G401 (cell line): ENCODE data around the gene B3GNT3. TPM values are rescaled to one million over a fixed set of nuclear protein-coding genes. Genes with fewer than 3 reads are reported as not detected.
A peak's percentile ranks its signal among the peaks of the same experiment; 100 is the strongest.
"Not testable (repeated sequence)": the region's sequence is repeated elsewhere in the genome, so short reads cannot be mapped to it uniquely, and the experiment has no call there.

Experiments used
- DNase-seq: peaks from one replicate; pipeline ENCODE4 v3.0.0-alpha.2; 2015; ENCODE audit warnings: low spot score
- in situ Hi-C: cut with HindIII; loops from 2 replicates; pipeline ENCODE4 v1.10.0; 2016; ENCODE audit warnings: low sequenced_read_pairs, mixed read lengths
- total RNA-seq: library from RNA; depleted of rRNA; stranded (reverse); fragments of >200 nt; shearing (Covaris generic); gene quantifications from 2 replicates; pipeline ENCODE4 v1.2.3, GENCODE V29; 2014

Gene B3GNT3
- total RNA-seq, 1 experiment from 2014 or later: not detected

DNA sequence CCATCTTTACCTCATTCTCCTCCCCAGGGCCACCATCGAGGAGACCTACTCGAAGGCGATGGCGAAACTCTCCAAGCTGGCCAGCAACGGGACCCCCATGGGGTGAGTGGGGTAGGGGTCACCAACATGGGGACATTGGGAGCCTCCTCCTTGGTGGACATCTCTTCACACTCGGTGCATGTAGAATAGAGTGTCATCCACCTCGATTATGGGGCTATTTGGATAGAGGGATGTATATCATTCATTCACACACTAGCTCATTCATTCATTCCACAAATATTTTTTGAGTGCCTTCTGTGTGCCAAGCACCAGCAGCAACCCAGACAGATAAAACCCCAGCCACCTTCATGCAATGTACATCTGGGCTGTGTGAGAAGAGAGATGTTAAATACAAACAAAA is 30.6 kb upstream of the B3GNT3 start:
- no peak for DNase-seq
- in situ Hi-C loops: no loop called here

DNA sequence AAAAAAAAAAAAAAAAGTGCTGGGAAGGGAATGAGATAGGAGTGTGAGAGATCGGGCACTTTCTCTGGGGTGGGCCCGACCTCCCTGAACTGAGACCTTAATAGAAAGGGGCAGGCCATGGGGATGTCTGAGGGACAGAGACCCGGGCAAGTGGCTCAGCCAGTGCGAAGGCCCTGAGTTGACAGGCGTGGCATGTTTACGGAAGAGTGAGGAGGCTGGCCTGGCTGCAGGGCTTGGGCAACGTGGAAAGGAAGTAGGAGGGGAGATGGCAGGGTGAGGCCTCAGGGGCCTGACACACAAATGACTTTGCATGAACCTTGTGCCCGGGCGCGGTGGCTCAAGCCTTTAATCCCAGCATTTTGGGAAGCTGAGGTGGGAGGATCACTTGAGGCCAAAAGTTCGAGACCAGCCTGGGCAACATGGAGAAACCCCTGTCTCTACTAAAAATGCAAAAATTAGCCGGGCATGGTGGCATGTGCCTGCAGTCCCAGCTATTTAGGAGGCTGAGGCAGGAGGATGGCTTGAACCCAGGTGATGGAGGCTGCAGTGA is 29.8 kb upstream of the B3GNT3 start:
- DNase-seq: no peak
- in situ Hi-C loops: no loop called here

DNA sequence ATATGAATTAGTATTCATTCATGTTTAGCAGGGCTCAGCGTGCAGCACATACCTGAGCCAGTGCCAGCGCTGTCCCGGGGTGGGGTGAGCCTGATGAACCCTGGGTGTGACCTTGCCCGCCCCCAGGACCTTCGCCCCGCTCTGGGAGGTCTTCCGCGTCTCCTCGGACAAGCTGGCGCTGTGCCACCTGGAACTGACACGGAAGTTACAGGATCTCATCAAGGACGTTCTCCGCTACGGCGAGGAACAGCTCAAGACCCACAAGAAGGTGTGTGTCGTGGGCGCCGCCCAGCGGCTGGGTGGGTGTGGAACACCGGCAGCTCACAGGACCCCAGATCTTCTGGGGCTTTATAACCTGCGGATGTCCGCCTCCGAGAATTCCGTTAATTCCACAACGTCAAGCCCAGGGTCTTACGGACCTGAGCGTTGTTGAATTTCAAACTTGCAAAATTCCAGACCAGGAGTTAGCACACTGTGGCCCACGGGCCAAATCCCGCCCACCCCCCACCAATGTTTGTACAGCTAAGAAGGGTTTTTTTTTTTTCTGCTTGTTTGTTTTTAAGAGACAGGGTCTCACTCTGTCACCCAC is 28.3 kb upstream of the B3GNT3 start:
- peak; percentile 55 for DNase-seq
- in situ Hi-C loops: no loop called here

DNA sequence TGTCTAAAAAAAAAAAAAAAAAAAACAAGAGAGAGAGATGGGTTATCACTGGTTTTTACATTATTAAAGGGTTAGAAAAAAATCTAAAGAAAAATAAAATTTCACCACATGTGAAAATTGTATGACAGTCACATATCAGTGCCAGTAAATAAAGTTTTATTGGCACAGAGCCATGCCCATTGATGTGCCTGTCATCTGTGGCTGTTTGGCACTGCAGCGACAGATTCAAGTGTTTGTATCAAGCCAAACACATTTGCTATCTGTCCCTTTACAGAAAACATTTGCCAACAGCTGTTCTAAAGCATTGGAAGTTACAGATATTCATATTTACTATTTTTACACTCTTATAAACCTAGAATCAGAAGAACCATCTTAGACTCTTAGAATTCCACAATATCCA is 27.4 kb upstream of the B3GNT3 start:
- in situ Hi-C loops: no loop called here
- DNase-seq: no peak

- DNase-seq: no peak
- in situ Hi-C loops: no loop called here
These were observed 24.3 kb upstream of the B3GNT3 start for GRCh38 chr19:17770613-17771012.

- DNase-seq: no peak
These were observed 22.8 kb upstream of the B3GNT3 start for GRCh38 chr19:17772172-17772571.

GRCh38 chr19:17775245-17775927 is 19.6 kb upstream of the B3GNT3 start:
- in situ Hi-C loops: no loop called here
- DNase-seq: peak; percentile 42

More at GRCh38 chr19:17772172-17772571, 22.8 kb upstream of the B3GNT3 start:
- in situ Hi-C loops: no loop called here

GRCh38 chr19:17775991-17776803 is 18.7 kb upstream of the B3GNT3 start:
- no peak for DNase-seq

GRCh38 chr19:17777840-17778239 is 17.1 kb upstream of the B3GNT3 start:
- in situ Hi-C loops: not testable (repeated sequence)

More at GRCh38 chr19:17775991-17776803, 18.7 kb upstream of the B3GNT3 start:
- in situ Hi-C loops: no loop called here

GRCh38 chr19:17778251-17778967 is 16.5 kb upstream of the B3GNT3 start:
- in situ Hi-C loops: no loop called here
- DNase-seq: no peak

More at GRCh38 chr19:17777840-17778239, 17.1 kb upstream of the B3GNT3 start:
- not testable (repeated sequence) for DNase-seq

- DNase-seq: peak; percentile 81
- in situ Hi-C loops: no loop called here
These were observed 15.7 kb upstream of the B3GNT3 start for GRCh38 chr19:17778968-17779929.

- in situ Hi-C loops: no loop called here
- no peak for DNase-seq
These were observed 14.2 kb upstream of the B3GNT3 start for GRCh38 chr19:17780781-17781180.

DNA sequence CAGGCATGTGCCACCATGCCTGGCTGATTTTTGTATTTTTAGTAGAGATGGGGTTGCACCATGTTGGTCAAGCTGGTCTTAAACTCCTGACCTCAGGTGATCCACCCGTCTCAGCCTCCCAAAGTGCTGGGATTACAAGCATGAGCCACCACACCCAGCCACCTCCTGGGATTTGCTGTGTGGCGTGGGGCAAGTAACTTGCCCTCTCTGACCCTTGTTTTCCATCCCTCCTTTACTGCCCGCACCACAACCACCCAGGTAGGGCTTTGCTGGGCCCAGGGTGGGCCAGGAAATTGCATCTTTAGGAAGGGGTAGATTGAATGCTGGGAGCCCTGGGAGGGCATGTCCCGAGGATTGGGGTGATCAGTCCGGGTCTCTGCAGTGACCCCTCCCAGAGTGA is 11.2 kb upstream of the B3GNT3 start:
- DNase-seq, in situ Hi-C loops: not testable (repeated sequence)

DNA sequence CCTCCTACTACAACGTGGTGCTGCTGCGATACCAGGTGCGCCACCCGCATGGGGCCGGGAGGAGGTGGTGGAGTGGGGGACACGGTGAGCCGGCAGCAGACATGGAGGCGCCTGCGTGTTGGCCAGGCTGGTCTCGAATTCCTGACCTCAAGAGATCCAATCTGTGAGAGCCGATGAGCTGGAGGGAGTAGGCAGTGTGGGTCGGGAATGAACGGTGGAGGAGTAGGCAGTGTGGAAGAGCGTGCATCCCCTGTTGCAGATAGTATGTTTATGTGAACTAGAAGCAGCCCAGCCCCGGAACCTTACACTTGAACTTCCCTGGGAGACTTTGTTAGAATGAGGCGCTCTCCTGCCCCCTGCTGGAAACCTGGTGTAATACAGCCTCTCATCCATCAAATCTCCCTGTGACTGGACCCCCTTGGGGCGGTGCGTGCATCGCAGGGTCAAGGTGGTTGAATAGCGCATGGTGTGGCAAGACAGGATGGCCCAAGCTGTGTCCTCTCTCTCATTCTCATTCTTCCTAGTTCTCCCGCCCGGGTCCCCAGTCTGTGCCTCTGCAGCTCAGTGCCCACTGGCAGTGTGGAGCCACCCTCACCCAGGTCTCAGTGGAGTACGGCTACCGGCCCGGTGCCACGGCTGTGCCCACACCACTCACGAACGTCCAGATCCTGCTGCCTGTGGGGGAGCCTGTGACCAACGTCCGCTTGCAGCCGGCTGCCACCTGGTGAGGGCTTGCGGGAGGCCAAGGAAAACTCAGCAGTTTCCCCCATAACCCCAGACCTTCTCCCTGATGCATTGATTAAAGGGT is 10.5 kb upstream of the B3GNT3 start:
- in situ Hi-C loops: no loop called here
- peak; percentile 83 for DNase-seq

DNA sequence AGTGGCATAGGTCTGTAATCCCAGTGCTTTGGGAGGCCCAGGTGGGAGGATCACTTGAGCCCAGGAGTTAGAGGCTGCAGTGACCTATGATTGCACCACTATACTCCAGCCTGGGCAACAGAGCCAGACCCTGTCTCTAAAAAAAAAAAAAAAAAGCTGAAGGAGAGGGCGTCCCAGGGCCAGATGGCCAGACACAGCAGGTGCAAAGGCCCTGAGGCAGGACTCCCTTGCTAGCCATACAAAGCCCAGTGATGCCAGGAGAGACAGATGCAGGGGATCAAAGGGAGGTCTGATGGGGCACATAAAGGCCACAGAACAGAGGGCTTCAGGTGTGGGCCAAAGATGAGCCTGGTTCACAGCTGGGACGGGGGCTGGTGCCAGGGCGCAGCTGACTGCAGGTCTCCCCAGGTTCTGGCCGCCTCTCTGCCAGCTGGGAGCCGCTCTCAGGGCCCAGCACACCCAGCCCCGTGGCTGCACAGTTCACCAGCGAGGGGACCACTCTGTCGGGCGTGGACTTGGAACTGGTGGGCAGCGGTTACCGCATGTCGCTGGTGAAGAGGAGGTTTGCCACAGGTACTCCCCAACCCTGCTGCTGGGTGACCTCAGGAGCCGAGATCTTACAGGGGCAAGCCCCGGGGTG is 7.5 kb upstream of the B3GNT3 start:
- no peak for DNase-seq
- in situ Hi-C loops: no loop called here

- in situ Hi-C loops: no loop called here
- DNase-seq: no peak
These were observed 6.3 kb upstream of the B3GNT3 start for GRCh38 chr19:17788632-17789031.
